Caco-2 (cell line): ENCODE measurements around the gene GRK5. TPM values are rescaled to one million over a fixed set of nuclear protein-coding genes. Genes with fewer than 3 reads are reported as not detected.

ENCODE experiments used
- BruUV-seq: library from RNA; stranded (reverse); fragments of 400-500 nt; replicated peaks from 2 replicates; lab custom pipeline; 2021; lab: Mats Ljungman, UMichigan
- CTCF ChIA-PET: fragments of 300-600 bp; sonication (Branson Sonifier 250); formaldehyde crosslinking; loops from one replicate; lab custom pipeline; 2022; ENCODE audit warnings: antibody characterized with exemption; lab: Charles Lee
- POLR2A ChIA-PET: fragments of 300-600 bp; sonication (Branson Sonifier 250); formaldehyde crosslinking; loops from one replicate; lab custom pipeline; 2022; ENCODE audit warnings: antibody characterized with exemption; lab: Charles Lee
- DNase-seq, 2 experiments: peaks; one replicate each; pipeline versions ENCODE4 v3.0.0 to v3.0.0-alpha.2; 2020 to 2022
- H3K27me3 ChIP-seq: replicated peaks from 2 replicates; pipeline ENCODE4 v1.6.0; 2011; ENCODE audit warnings: low read length; ENCODE audit not compliant: control insufficient read depth, insufficient read depth
- H3K36me3 ChIP-seq: 2 replicates; pipeline ENCODE4 v1.5.1; 2011; ENCODE audit warnings: low read length; ENCODE audit not compliant: control insufficient read depth, insufficient read depth
- H3K4me1 ChIP-seq: fragments of 250-450 bp; sonication (Bioruptor Pico); 2 replicates; pipeline ENCODE4 v1.5.1; 2020; ENCODE audit warnings: mild to moderate bottlenecking
- H3K4me3 ChIP-seq: 2 replicates; pipeline ENCODE4 v1.5.1; 2011; ENCODE audit warnings: low read depth, mild to moderate bottlenecking, control low read depth, low read length
- H3K9me3 ChIP-seq: fragments of 250-450 bp; sonication (Bioruptor Pico); 2 replicates; pipeline ENCODE4 v1.5.1; 2020; ENCODE audit warnings: mild to moderate bottlenecking, moderate library complexity
- H3K27ac Mint-ChIP-seq: one replicate; pipeline ENCODE4 v1.8.0; 2022; ENCODE audit warnings: mixed read lengths; ENCODE audit not compliant: unreplicated experiment
- H3K27me3 Mint-ChIP-seq: one replicate; pipeline ENCODE4 v1.8.0; 2022; ENCODE audit warnings: mixed read lengths; ENCODE audit not compliant: insufficient read depth, unreplicated experiment
- H3K36me3 Mint-ChIP-seq: one replicate; pipeline ENCODE4 v1.8.0; 2022; ENCODE audit warnings: mild to moderate bottlenecking, mixed read lengths; ENCODE audit not compliant: insufficient read depth, unreplicated experiment
- H3K4me1 Mint-ChIP-seq: one replicate; pipeline ENCODE4 v1.8.0; 2022; ENCODE audit warnings: low read depth, mixed read lengths; ENCODE audit not compliant: unreplicated experiment
- H3K4me3 Mint-ChIP-seq: one replicate; pipeline ENCODE4 v1.8.0; 2022; ENCODE audit warnings: mild to moderate bottlenecking, moderate library complexity, mixed read lengths; ENCODE audit not compliant: unreplicated experiment
- H3K9me3 Mint-ChIP-seq: one replicate; pipeline ENCODE4 v1.8.0; 2022; ENCODE audit warnings: mixed read lengths; ENCODE audit not compliant: unreplicated experiment
- intact Hi-C: fragments of 100-400 bp; cut with micrococcal nuclease; formaldehyde crosslinking; loops from one replicate; pipeline ENCODE4 v1.10.0; 2022; ENCODE audit not compliant: unreplicated experiment
- total RNA-seq: library from RNA; stranded (reverse); gene quantifications from 2 replicates; pipeline ENCODE4 v1.2.3, GENCODE V29; 2022
- TF ChIP-seq, protein P1 (sequence below), 2 experiments: fragments of 200-600 bp in 1 of 2; IDR thresholded peaks; 1 replicate in 1 of 2; 2 replicates in 1 of 2; pipeline versions ENCODE4 v1.5.1 to v1.8.0; 2011 to 2022; ENCODE audit warnings: antibody characterized with exemption in 1 of 2, control low read depth in 1 of 2, inconsistent platforms in 1 of 2, low read depth in 1 of 2, low read length in 1 of 2, mild to moderate bottlenecking in 1 of 2, moderate library complexity in 1 of 2; ENCODE audit not compliant: insufficient read depth in 1 of 2, severe bottlenecking in 1 of 2, unreplicated experiment in 1 of 2

Gene GRK5
- total RNA-seq, 1 experiment from 2014 or later: 7.7 TPM

DNA sequence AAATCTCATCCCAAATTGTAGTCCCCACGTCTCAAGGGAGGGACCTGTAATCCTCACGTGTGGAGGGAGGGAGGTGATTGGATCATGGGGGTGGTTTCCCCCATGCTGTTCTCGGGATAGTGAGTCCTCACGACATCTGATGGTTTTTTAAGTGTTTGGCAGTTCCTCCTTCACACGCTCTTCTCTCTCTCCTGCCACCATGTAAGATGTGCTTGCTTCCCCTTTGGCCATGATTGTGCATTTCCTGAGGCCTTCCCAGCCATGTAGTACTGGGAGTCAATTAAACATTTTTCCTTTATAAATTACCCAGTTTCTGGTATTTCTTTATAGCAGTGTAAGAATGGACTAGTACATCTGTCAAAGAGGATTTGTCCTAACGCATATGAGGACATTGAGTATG is 275.6 kb downstream of the GRK5 start:
- Histone ChIP-seq H3K36me3 (no peaks in the 10 kb centered on the region), H3K4me3 (no peak overlapping the region), H3K4me1 (no peaks in the 10 kb centered on the region), H3K9me3 (no peaks in the 10 kb centered on the region), H3K27me3 (no peaks in the 10 kb centered on the region)
- H3K4me3 Mint-ChIP-seq: no peak overlapping the region
- ChIA-PET POLR2A (no interaction called here), CTCF (no interaction called here)
- H3K36me3 Mint-ChIP-seq: no peaks in the 10 kb centered on the region
- BruUV-seq: no TSS peak
- peaks cover 6% of the 10 kb centered on the region for H3K4me1 Mint-ChIP-seq
- DNase-seq: no peak
- TF ChIP-seq, protein P1, sequence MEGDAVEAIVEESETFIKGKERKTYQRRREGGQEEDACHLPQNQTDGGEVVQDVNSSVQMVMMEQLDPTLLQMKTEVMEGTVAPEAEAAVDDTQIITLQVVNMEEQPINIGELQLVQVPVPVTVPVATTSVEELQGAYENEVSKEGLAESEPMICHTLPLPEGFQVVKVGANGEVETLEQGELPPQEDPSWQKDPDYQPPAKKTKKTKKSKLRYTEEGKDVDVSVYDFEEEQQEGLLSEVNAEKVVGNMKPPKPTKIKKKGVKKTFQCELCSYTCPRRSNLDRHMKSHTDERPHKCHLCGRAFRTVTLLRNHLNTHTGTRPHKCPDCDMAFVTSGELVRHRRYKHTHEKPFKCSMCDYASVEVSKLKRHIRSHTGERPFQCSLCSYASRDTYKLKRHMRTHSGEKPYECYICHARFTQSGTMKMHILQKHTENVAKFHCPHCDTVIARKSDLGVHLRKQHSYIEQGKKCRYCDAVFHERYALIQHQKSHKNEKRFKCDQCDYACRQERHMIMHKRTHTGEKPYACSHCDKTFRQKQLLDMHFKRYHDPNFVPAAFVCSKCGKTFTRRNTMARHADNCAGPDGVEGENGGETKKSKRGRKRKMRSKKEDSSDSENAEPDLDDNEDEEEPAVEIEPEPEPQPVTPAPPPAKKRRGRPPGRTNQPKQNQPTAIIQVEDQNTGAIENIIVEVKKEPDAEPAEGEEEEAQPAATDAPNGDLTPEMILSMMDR (IDR thresholded peaks at IDR 0.05; ENCODE audit: insufficient read depth in 1 of 2, low read depth in 1 of 2, low read length in 1 of 2, severe bottlenecking in 1 of 2, unreplicated experiment in 1 of 2): no peak
- H3K27me3 Mint-ChIP-seq: peaks cover 8% of the 10 kb centered on the region
- intact Hi-C loops: no loop called here
- H3K27ac Mint-ChIP-seq: no peak overlapping the region
- no peaks in the 10 kb centered on the region for H3K9me3 Mint-ChIP-seq

DNA sequence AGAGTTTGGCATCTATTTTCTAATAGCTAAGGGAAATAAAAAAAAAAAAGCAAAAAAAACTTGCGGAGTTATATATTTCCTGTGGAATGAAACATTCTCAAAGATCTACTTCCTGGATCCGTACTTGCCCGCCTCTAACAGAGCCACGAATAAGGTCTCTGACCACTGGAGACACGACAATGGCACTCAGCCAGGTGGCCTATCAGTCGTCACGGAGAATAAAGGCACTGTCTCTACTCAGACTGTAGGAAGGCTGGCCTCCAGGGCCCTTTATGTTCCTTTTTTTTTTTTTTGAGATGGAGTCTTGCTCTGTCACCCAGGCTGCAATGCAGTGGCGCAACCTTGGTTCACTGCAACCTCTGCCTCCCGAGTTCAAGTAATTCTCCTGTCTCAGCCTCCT is 276.5 kb downstream of the GRK5 start:
- TF ChIP-seq, protein P1 (IDR thresholded peaks at IDR 0.05; ENCODE audit: insufficient read depth in 1 of 2, low read depth in 1 of 2, low read length in 1 of 2, severe bottlenecking in 1 of 2, unreplicated experiment in 1 of 2): no peak
- no TSS peak for BruUV-seq
- Mint-ChIP-seq H3K4me1 (peaks cover 4% of the 10 kb centered on the region), H3K27ac (no peak overlapping the region), H3K27me3 (peaks cover 8% of the 10 kb centered on the region), H3K9me3 (no peaks in the 10 kb centered on the region), H3K4me3 (no peak overlapping the region), H3K36me3 (no peaks in the 10 kb centered on the region)
- no peaks in the 10 kb centered on the region for H3K9me3 ChIP-seq
- no peak for DNase-seq
- intact Hi-C loops: no loop called here
- ChIA-PET CTCF (no interaction called here), POLR2A (no interaction called here)
- H3K4me1 ChIP-seq: no peaks in the 10 kb centered on the region
- no peaks in the 10 kb centered on the region for H3K36me3 ChIP-seq
- no peaks in the 10 kb centered on the region for H3K27me3 ChIP-seq
- no peak overlapping the region for H3K4me3 ChIP-seq

DNA sequence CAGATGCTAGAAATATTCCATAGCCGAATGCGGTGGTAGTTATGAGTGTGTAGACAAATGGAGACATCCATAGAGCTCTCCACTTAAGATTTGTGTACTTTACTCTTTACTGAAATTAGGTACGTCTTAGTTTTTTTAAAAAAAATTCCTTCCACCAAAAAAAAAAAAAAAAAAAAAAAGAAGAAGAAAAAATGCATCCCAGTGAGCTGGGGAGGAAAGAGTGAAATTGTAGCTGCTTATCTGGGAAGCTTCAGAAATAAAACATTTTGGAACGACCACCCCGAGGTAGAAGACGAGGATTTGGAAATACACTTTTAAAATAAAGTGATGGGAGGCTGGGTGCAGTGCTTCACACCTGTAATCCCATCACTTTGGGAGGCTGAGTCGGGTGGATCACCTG is 281.3 kb downstream of the GRK5 start:
- Mint-ChIP-seq H3K27me3 (no peaks in the 10 kb centered on the region), H3K9me3 (no peaks in the 10 kb centered on the region), H3K27ac (no peak overlapping the region), H3K36me3 (no peaks in the 10 kb centered on the region), H3K4me3 (no peak overlapping the region), H3K4me1 (no peaks in the 10 kb centered on the region)
- BruUV-seq: no TSS peak
- H3K36me3 ChIP-seq: no peaks in the 10 kb centered on the region
- ChIA-PET CTCF (interaction anchor here (0.7 to 2.1 kb wide), 3 partner anchors 23 to 289 kb away, joined by 4 to 33 read pairs (median 11); no protein-coding TSS in a partner anchor), POLR2A (interaction anchor here (0.5 to 0.7 kb wide), 3 partner anchors 24 to 80 kb away, joined by 4 to 6 read pairs (median 6); no protein-coding TSS in a partner anchor)
- H3K4me1 ChIP-seq: 0 out of 2 replicates have a peak, but pooled peaks cover 5% of the 10 kb centered on the region
- DNase-seq: no peak
- no peak overlapping the region for H3K4me3 ChIP-seq
- intact Hi-C loops: loop anchor here (2.0 kb wide), 2 partner anchors 44 to 290 kb away; no protein-coding TSS in a partner anchor
- H3K27me3 ChIP-seq: no peaks in the 10 kb centered on the region
- TF ChIP-seq, protein P1 (IDR thresholded peaks at IDR 0.05; ENCODE audit: insufficient read depth in 1 of 2, low read depth in 1 of 2, low read length in 1 of 2, severe bottlenecking in 1 of 2, unreplicated experiment in 1 of 2): no peak
- no peaks in the 10 kb centered on the region for H3K9me3 ChIP-seq
